ENCODE results near the gene TMBIM4. TPM values are rescaled to one million over a fixed set of nuclear protein-coding genes. Genes with fewer than 3 reads are reported as not detected.

Gene TMBIM4
- total RNA-seq, 2 experiments from 2014 or later = 52.4 to 53.4 TPM

DNA sequence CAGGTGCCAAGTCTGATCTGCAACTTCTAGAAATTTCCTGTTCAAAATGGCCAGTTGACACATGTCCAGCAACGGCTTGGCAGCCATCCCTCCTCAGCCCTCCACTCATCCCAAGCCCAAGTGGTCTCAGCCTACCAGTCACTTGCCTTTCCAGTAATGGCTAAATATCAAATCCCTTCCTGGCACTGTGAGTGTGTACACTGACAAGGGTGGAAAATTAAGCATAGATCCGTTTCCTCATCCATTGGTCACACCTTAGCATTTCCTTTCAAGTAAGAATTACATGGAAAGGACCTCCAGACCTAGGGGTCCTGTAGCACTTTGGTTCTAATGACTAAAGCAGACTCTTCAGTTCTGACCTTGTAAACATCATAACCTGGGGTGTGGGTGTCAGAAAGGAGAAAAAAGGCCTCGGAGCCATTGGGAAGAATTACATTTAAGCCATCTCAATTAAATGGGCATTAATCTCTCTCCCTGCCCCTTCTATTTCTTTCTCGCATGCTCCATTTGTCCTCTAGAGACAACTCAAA is 54.7 kb downstream of the TMBIM4 start:
- POLR2A ChIA-PET = no interaction called here
- CTCF ChIA-PET = no interaction called here

DNA sequence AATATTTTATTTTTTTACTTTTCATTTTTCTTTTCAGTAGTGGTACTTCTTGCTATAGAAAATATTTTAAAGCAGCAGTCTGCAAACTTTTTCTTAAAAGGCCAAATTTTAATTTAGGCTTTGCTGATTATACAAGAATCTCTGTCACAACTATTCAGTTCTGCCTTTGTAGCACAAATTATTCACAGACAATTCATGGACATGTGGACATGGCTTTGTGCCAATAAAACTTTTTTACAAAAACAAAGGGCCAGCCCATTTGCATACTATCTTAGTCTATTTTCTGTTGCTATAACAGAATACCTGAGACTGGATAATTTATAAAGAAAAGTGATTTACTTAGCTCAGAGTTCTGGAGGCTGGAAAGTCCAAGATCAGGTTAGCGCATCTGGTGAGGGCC is 56.3 kb downstream of the TMBIM4 start:
- CTCF ChIA-PET = no interaction called here

GRCh38 chr12:66111605-66112004 is 58.2 kb downstream of the TMBIM4 start:
- POLR2A ChIA-PET = no interaction called here
- CTCF ChIA-PET = no interaction called here

More for the DNA sequence above, 56.3 kb downstream of the TMBIM4 start:
- POLR2A ChIA-PET = no interaction called here

GRCh38 chr12:66109056-66109455 is 60.7 kb downstream of the TMBIM4 start:
- ChIA-PET CTCF (interaction anchor here (1.5 kb wide), 1 partner anchor 21 kb away, joined by 4 read pairs; the partner anchor contains the start of gene LLPH), POLR2A (no interaction called here)

DNA sequence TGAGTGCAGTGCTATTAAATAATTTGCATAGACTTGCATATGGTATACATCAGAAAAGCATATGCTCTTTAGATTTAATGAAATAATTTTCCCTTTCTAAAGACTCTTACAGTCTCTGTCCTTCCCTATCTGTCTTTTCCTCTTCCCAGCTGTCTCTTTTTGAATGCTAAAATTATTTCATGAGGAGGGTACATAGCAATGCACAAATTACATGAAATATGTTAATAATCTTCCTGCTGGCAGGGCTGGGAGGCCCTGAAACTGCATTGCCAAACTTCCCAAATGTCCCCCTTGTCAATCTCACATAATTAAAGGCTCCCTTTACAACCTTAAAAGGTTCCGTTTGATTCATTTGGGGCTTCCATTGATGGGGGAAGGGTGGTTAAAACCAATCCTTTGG is 61.4 kb downstream of the TMBIM4 start:
- ChIA-PET POLR2A (no interaction called here), CTCF (interaction anchor here (1.2 to 1.5 kb wide), 2 partner anchors 12 to 22 kb away, joined by 3 to 4 read pairs; partner anchors contain the start of gene LLPH)

DNA sequence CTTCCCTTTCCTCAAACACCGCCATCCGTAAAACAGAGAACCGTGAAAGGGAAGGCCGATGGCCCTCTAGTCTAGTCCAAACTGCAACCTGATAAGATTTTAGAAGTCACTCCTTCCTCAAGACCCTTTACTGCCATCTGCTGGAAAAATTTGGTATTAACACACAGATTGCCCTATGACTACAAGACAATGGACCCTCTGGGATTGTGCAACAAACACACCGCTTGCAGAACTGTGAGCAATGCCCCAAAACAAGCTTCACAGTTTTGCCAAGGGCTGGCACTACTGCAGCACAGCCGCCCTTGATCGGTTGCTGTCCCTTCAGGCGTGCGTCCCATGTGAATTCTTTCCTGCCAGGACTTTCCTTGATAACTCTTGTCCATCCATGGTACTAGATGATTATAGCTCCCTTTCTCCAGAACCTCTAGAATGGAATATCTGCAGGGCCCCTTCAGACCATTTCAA is 62.3 kb downstream of the TMBIM4 start:
- CTCF ChIA-PET = interaction anchor here (1.2 to 1.5 kb wide), 2 partner anchors 13 to 23 kb away, joined by 3 to 4 read pairs; partner anchors contain the start of gene LLPH
- POLR2A ChIA-PET = no interaction called here

- ChIA-PET CTCF (interaction anchor here (0.7 kb wide), 1 partner anchor 56 kb away, joined by 3 read pairs; no protein-coding TSS in a partner anchor), POLR2A (no interaction called here)
These were observed 66.5 kb downstream of the TMBIM4 start for GRCh38 chr12:66103016-66103913.

DNA sequence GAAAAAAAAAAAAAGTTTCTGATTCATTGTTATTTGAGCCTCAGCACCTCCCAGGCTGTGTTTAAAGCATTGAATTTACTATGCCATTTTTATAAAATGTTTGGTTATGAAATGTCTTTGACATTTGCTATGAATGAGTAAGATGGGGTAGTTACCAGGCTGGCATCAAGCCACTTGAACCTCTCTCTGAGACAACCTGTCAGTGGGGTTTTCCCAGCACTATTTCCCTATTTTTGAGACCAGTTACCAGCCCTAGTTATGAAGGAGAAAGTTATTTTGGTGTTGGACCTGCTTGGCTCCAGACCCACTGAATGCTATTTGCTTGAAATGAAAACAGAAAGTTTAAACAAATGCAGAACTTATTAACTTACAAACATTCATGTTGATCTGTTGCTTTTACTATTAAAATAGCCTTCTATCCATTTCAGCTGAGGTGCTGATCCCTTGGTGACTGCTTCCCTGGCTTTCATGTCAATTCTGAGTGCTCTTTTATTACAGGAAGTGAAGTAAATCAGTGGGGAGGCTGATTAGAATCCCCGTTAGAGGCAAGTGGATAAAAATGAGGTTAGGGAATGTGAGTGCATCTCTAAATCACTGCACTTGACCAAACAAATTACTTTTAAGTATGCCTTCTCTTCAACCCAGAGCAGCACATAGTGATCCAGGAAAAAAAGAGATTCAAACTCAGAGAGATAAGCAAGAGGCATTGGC is 77.1 kb downstream of the TMBIM4 start:
- POLR2A ChIA-PET = no interaction called here
- CTCF ChIA-PET = no interaction called here

- ChIA-PET CTCF (no interaction called here), POLR2A (no interaction called here)
These were observed 79.6 kb downstream of the TMBIM4 start for GRCh38 chr12:66090157-66090556.

GRCh38 chr12:66087365-66087943 is 82.3 kb downstream of the TMBIM4 start:
- CTCF ChIA-PET = interaction anchor here (0.7 kb wide), 1 partner anchor 531 kb away, joined by 6 read pairs; no protein-coding TSS in a partner anchor

DNA sequence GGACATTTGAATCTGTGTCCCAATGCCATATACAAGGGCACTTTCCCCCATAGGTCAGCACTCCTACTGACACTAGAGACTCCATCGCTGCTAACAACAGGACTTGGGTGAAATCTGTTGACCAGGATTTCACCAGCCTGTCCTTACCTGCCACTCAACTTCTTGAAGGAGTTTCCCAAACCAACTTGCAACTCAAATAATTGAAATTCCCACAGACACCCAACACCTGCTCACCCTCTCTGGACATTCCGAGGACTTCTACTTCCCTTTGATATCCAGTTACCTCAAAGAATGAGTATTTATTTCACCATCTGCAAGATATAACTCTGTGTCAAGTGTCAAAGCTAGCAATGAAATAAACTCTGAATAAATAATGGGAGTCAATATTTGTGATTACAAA is 83.8 kb downstream of the TMBIM4 start:
- CTCF ChIA-PET = interaction anchor here (1.3 kb wide), 1 partner anchor 1195 kb away, joined by 3 read pairs; no protein-coding TSS in a partner anchor
- POLR2A ChIA-PET = no interaction called here

More at GRCh38 chr12:66087365-66087943, 82.3 kb downstream of the TMBIM4 start:
- POLR2A ChIA-PET = no interaction called here

Other genes starting within 250 kb of the TMBIM4 start
- 10 to 100 TPM; 42.3 to 46.5 TPM for gene LLPH, start 39.2 kb downstream of the TMBIM4 start, total RNA-seq
- gene IRAK3, start 19.2 kb upstream of the TMBIM4 start, total RNA-seq = under 1 TPM; 0.21 to 0.25 TPM
- 10 to 100 TPM; 10.6 to 12.1 TPM for gene HELB, start 132.5 kb upstream of the TMBIM4 start, total RNA-seq

All from activated CD8-positive, alpha-beta memory T cell treated with anti-CD3 and anti-CD28 coated beads for 36 hours (primary cell).